Neural progenitor cell (in vitro differentiated cells): Measurements from ENCODE around the gene CEP76.

ENCODE experiments used
- EZH2 ChIP-seq: fragments of 200-600 bp; sonication (generic); IDR thresholded peaks from 2 replicates; pipeline ENCODE4 v1.6.1; 2017; ENCODE audit warnings: antibody characterized with exemption, mild to moderate bottlenecking, moderate library complexity
- EZH2phosphoT487 ChIP-seq: fragments of 200-600 bp; sonication (generic); IDR thresholded peaks from 2 replicates; pipeline ENCODE4 v1.6.1; 2017; ENCODE audit warnings: antibody characterized with exemption
- TF ChIP-seq, protein P1 (sequence below): fragments of 200-600 bp; sonication (generic); IDR thresholded peaks from 2 replicates; pipeline ENCODE4 v1.5.1; 2017; ENCODE audit warnings: antibody characterized with exemption, mild to moderate bottlenecking

DNA sequence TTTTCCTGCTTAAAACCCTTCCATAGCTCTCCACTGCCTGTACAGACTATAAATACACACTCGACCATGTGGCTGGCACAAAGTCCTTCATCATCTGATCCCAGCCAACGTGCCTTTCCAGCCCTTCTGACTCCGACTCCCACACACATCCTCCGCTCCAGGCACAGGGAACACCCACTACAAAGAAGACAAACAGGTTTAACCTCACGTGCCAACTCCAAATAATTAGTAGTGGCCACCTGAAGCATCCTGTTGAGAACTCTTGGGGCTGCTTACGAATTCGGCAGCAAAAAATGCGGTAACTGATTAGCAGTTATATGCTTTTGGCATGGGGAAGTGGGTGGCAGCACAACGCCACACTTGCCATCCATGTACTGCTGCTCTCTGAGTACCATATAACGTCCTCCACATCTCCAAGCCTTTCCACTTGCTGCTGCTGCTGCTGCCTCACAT, 56.7 kb downstream of the CEP76 start:
- TF ChIP-seq, protein P1, sequence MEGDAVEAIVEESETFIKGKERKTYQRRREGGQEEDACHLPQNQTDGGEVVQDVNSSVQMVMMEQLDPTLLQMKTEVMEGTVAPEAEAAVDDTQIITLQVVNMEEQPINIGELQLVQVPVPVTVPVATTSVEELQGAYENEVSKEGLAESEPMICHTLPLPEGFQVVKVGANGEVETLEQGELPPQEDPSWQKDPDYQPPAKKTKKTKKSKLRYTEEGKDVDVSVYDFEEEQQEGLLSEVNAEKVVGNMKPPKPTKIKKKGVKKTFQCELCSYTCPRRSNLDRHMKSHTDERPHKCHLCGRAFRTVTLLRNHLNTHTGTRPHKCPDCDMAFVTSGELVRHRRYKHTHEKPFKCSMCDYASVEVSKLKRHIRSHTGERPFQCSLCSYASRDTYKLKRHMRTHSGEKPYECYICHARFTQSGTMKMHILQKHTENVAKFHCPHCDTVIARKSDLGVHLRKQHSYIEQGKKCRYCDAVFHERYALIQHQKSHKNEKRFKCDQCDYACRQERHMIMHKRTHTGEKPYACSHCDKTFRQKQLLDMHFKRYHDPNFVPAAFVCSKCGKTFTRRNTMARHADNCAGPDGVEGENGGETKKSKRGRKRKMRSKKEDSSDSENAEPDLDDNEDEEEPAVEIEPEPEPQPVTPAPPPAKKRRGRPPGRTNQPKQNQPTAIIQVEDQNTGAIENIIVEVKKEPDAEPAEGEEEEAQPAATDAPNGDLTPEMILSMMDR, result no peak
- TF ChIP-seq EZH2 (no peak), EZH2phosphoT487 (no peak)
